HCT116 (cell line): ENCODE measurements around the gene PCDHGA1.
"Not testable (repeated sequence)": the region's sequence is repeated elsewhere in the genome, so short reads cannot be mapped to it uniquely, and the experiment has no call there.

Source experiments
- CBX3 ChIP-seq: IDR thresholded peaks from 2 replicates; pipeline ENCODE4 v1.6.1; 2012; ENCODE audit warnings: low read depth
- CEBPB ChIP-seq: IDR thresholded peaks from 2 replicates; pipeline ENCODE4 v1.6.1; 2012; ENCODE audit warnings: low read depth
- EZH2 ChIP-seq: fragments of 200-600 bp; sonication (generic); IDR thresholded peaks from 2 replicates; pipeline ENCODE4 v1.6.1; 2017; ENCODE audit warnings: antibody characterized with exemption, mixed run types
- EZH2phosphoT487 ChIP-seq: fragments of 200-600 bp; IDR thresholded peaks from 2 replicates; pipeline ENCODE4 v1.6.1; 2018; ENCODE audit warnings: antibody characterized with exemption, borderline replicate concordance
- POLR2A ChIP-seq: IDR thresholded peaks from 2 replicates; pipeline ENCODE4 v1.7.0; 2011; ENCODE audit warnings: borderline replicate concordance; ENCODE audit not compliant: insufficient read depth, insufficient read length; ENCODE audit errors: extremely low read depth
- POLR2AphosphoS5 ChIP-seq: IDR thresholded peaks from 2 replicates; pipeline ENCODE4 v1.6.1; 2011; ENCODE audit warnings: mild to moderate bottlenecking, low read depth, low read length, moderate library complexity
- RAD21 ChIP-seq: IDR thresholded peaks from 2 replicates; pipeline ENCODE4 v1.6.1; 2012; ENCODE audit warnings: low read depth, mild to moderate bottlenecking
- SIN3A ChIP-seq: IDR thresholded peaks from 2 replicates; pipeline ENCODE4 v1.6.1; 2012; ENCODE audit warnings: low read depth
- SRF ChIP-seq: IDR thresholded peaks from 2 replicates; pipeline ENCODE4 v1.6.1; 2012; ENCODE audit warnings: low read depth
- YY1 ChIP-seq: IDR thresholded peaks from 2 replicates; pipeline ENCODE4 v1.6.1; 2011; ENCODE audit warnings: low read length, low read depth, moderate library complexity, mild to moderate bottlenecking; ENCODE audit not compliant: insufficient replicate concordance; ENCODE audit errors: extremely low read depth
- TF ChIP-seq, protein P1 (sequence below), 3 experiments: fragments of 200-600 bp in 1 of 3; sonication (generic) in 1 of 3; IDR thresholded peaks in 2 of 3; conservative IDR thresholded peaks in 1 of 3; 2 replicates each; pipeline ENCODE4 v1.5.1; 2012 to 2017; ENCODE audit warnings: low read depth in 2 of 3, low read length in 2 of 3, antibody characterized with exemption in 1 of 3, borderline replicate concordance in 1 of 3, control low read depth in 1 of 3, mild to moderate bottlenecking in 1 of 3, mixed read lengths in 1 of 3, mixed run types in 1 of 3, moderate library complexity in 1 of 3; ENCODE audit not compliant: insufficient read depth in 1 of 3
- TF ChIP-seq, protein P2 (sequence below): IDR thresholded peaks from 2 replicates; pipeline ENCODE4 v1.6.1; 2012
- TF ChIP-seq, protein P3 (sequence below): IDR thresholded peaks from 2 replicates; pipeline ENCODE4 v1.6.1; 2012; ENCODE audit warnings: low read depth

DNA sequence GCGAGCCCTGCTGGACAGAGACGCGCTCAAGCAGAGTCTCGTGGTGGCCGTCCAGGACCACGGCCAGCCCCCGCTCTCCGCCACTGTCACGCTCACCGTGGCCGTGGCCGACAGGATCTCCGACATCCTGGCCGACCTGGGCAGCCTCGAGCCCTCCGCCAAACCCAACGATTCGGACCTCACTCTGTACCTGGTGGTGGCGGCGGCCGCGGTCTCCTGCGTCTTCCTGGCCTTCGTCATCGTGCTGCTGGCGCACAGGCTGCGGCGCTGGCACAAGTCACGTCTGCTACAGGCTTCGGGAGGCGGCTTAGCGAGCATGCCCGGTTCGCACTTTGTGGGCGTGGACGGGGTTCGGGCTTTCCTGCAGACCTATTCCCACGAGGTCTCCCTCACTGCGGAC is 2.3 kb downstream of the PCDHGA1 start:
- TF ChIP-seq, protein P1, sequence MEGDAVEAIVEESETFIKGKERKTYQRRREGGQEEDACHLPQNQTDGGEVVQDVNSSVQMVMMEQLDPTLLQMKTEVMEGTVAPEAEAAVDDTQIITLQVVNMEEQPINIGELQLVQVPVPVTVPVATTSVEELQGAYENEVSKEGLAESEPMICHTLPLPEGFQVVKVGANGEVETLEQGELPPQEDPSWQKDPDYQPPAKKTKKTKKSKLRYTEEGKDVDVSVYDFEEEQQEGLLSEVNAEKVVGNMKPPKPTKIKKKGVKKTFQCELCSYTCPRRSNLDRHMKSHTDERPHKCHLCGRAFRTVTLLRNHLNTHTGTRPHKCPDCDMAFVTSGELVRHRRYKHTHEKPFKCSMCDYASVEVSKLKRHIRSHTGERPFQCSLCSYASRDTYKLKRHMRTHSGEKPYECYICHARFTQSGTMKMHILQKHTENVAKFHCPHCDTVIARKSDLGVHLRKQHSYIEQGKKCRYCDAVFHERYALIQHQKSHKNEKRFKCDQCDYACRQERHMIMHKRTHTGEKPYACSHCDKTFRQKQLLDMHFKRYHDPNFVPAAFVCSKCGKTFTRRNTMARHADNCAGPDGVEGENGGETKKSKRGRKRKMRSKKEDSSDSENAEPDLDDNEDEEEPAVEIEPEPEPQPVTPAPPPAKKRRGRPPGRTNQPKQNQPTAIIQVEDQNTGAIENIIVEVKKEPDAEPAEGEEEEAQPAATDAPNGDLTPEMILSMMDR (IDR thresholded peaks at IDR 0.05 in 2 of 3, conservative IDR thresholded peaks at IDR 0.05 in 1 of 3; ENCODE audit: borderline replicate concordance in 1 of 3, insufficient read depth in 1 of 3, low read depth in 2 of 3, low read length in 2 of 3): not testable (repeated sequence)
- TF ChIP-seq SIN3A, POLR2AphosphoS5, EZH2, SRF, POLR2A, YY1, CEBPB, CBX3, RAD21, EZH2phosphoT487: not testable (repeated sequence)
- TF ChIP-seq, protein P2, sequence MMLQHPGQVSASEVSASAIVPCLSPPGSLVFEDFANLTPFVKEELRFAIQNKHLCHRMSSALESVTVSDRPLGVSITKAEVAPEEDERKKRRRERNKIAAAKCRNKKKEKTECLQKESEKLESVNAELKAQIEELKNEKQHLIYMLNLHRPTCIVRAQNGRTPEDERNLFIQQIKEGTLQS: not testable (repeated sequence)
- TF ChIP-seq, protein P3, sequence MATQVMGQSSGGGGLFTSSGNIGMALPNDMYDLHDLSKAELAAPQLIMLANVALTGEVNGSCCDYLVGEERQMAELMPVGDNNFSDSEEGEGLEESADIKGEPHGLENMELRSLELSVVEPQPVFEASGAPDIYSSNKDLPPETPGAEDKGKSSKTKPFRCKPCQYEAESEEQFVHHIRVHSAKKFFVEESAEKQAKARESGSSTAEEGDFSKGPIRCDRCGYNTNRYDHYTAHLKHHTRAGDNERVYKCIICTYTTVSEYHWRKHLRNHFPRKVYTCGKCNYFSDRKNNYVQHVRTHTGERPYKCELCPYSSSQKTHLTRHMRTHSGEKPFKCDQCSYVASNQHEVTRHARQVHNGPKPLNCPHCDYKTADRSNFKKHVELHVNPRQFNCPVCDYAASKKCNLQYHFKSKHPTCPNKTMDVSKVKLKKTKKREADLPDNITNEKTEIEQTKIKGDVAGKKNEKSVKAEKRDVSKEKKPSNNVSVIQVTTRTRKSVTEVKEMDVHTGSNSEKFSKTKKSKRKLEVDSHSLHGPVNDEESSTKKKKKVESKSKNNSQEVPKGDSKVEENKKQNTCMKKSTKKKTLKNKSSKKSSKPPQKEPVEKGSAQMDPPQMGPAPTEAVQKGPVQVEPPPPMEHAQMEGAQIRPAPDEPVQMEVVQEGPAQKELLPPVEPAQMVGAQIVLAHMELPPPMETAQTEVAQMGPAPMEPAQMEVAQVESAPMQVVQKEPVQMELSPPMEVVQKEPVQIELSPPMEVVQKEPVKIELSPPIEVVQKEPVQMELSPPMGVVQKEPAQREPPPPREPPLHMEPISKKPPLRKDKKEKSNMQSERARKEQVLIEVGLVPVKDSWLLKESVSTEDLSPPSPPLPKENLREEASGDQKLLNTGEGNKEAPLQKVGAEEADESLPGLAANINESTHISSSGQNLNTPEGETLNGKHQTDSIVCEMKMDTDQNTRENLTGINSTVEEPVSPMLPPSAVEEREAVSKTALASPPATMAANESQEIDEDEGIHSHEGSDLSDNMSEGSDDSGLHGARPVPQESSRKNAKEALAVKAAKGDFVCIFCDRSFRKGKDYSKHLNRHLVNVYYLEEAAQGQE: not testable (repeated sequence)
